HepG2 (cell line): ENCODE measurements around the gene PPP4R4.

Source experiments
- ARID2 ChIP-seq: sonication (generic); formaldehyde crosslinking; IDR thresholded peaks from 2 replicates; pipeline ENCODE4 v1.8.1; 2022; ENCODE audit warnings: mild to moderate bottlenecking, missing genetic modification reagents, borderline replicate concordance
- EZH2 ChIP-seq: conservative IDR thresholded peaks from 2 replicates; pipeline ENCODE4 v1.6.1; 2012; ENCODE audit warnings: mild to moderate bottlenecking, low read depth, low read length, moderate library complexity
- FOSL1 ChIP-seq: sonication (generic); formaldehyde crosslinking; IDR thresholded peaks from 2 replicates; pipeline ENCODE4 v1.9.0; 2021; ENCODE audit warnings: missing genetic modification reagents, borderline replicate concordance
- GATAD2A ChIP-seq: IDR thresholded peaks from 2 replicates; pipeline ENCODE4 v1.6.1; 2016
- THAP11 ChIP-seq: IDR thresholded peaks from 2 replicates; pipeline ENCODE4 v1.6.1; 2016; ENCODE audit warnings: missing biosample characterization, missing genetic modification reagents
- ZNF567 ChIP-seq: sonication (generic); formaldehyde crosslinking; IDR thresholded peaks from 2 replicates; pipeline ENCODE4 v1.8.1; 2023; ENCODE audit warnings: mild to moderate bottlenecking, missing genetic modification reagents, borderline replicate concordance

GRCh38 chr14:94291159-94291905 lies 117.2 kb downstream of the PPP4R4 start:
- TF ChIP-seq THAP11 (CRISPR knock-in tag) (no peak), EZH2 (no peak), GATAD2A (no peak), ARID2 (no peak), ZNF567 (CRISPR knock-in tag) (no peak), FOSL1 (no peak)
